Stomach (tissue), 9 donors: ENCODE results near the gene CTDP1. TPM values are rescaled to one million over a fixed set of nuclear protein-coding genes. Genes with fewer than 3 reads are reported as not detected.
"Not testable (repeated sequence)": the region's sequence is repeated elsewhere in the genome, so short reads cannot be mapped to it uniquely, and the experiment has no call there.

Experiments used
- DNase-seq, 2 donors: peaks; one replicate each; pipeline versions ENCODE4 v3.0.0 to v3.0.0-alpha.2; 2013 to 2019
- H3K27ac ChIP-seq, 5 donors: fragments of 200-600 bp in 4 of 5; sonication (generic) in 4 of 5; one replicate each; pipeline ENCODE4 v1.5.1; 2013 to 2019; ENCODE audit warnings: mild to moderate bottlenecking in 1 of 5, moderate library complexity in 1 of 5
- H3K27me3 ChIP-seq, 3 donors: fragments of 200-600 bp; sonication (generic); one replicate each; pipeline ENCODE4 v1.5.1; 2017 to 2019; ENCODE audit warnings: mixed run types in 1 of 3
- H3K36me3 ChIP-seq, 4 donors: fragments of 200-600 bp; sonication (generic); 1 replicate in 3 of 4; 2 replicates in 1 of 4; pipeline ENCODE4 v1.5.1; 2016 to 2019
- H3K4me1 ChIP-seq, 4 donors: fragments of 200-600 bp; sonication (generic); one replicate each; pipeline ENCODE4 v1.5.1; 2016 to 2019
- H3K4me3 ChIP-seq, 4 donors: fragments of 200-600 bp; sonication (generic) in 3 of 4; one replicate each; pipeline ENCODE4 v1.5.1; 2016 to 2019; ENCODE audit warnings: mild to moderate bottlenecking in 1 of 4
- H3K9me3 ChIP-seq, 4 donors: fragments of 200-600 bp; sonication (generic); one replicate each; pipeline ENCODE4 v1.5.1; 2016 to 2019
- CTCF ChIP-seq, 7 experiments: fragments of 450-650 bp in 4 of 7; fragments of 200-600 bp in 3 of 7; sonication (generic) in 3 of 7; IDR thresholded peaks; one replicate each; pipeline ENCODE4 v1.5.1; 2016 to 2019; ENCODE audit warnings: antibody characterized with exemption in 7 of 7, control low read depth in 2 of 7, mild to moderate bottlenecking in 1 of 7
- EP300 ChIP-seq: sonication (generic); formaldehyde crosslinking; IDR thresholded peaks from one replicate; pipeline ENCODE4 v1.6.1; 2017; ENCODE audit warnings: antibody characterized with exemption
- POLR2A ChIP-seq, 4 donors: fragments of 450-650 bp; IDR thresholded peaks; one replicate each; pipeline ENCODE4 v1.6.1; 2016; ENCODE audit warnings: antibody characterized with exemption in 4 of 4, control low read depth in 2 of 4, mild to moderate bottlenecking in 1 of 4, moderate library complexity in 1 of 4
- POLR2AphosphoS5 ChIP-seq, 3 donors: sonication (generic); formaldehyde crosslinking; IDR thresholded peaks; one replicate each; pipeline ENCODE4 v1.6.1; 2016; ENCODE audit warnings: antibody characterized with exemption in 3 of 3
- WGBS, 5 donors: extraction: QIAGEN DNeasy Blood & Tissue Kit in 3 of 5; methylation state at CpG; one replicate each; pipeline versions ENCODE4 v1.1.5 to v1.1.7; 2013 to 2018; 5-methylcytosine and 5-hydroxymethylcytosine counted together
- intact Hi-C: fragments of 100-400 bp; cut with DNase I; formaldehyde crosslinking; loops from one replicate; pipeline ENCODE4 v1.15.1; 2023; ENCODE audit warnings: low total_unique reads
- polyA plus RNA-seq, 3 donors: library from polyadenylated mRNA; stranded (reverse); fragments of 200-250 nt; gene quantifications; one replicate each; pipeline ENCODE4 v1.2.3, GENCODE V29; 2013
- total RNA-seq, 5 donors: library from RNA; depleted of rRNA; stranded (reverse); fragments of >200 nt; gene quantifications; one replicate each; pipeline versions ENCODE4 v1.1.0 to v1.2.3, GENCODE V29; 2014 to 2016
- donor health status: healthy with polysubstance abuse.
- donor health status: Bipolar disorder and iron deficiency.
- donor health status: healthy.

Gene CTDP1
- total and polyA plus RNA-seq, 8 donors: 7.6 to 50.7 (median 16.8) TPM

- Histone ChIP-seq H3K4me3 (no peak overlapping the region), H3K27ac (no peak overlapping the region), H3K9me3 (peaks cover 0 to 6% (median 0%) of the 10 kb centered on the region in 4 donors), H3K4me1 (no peaks in the 10 kb centered on the region), H3K36me3 (peaks cover 38 to 76% (median 71%) of the 10 kb centered on the region in 4 donors), H3K27me3 (no peaks in the 10 kb centered on the region)
- intact Hi-C loops: no loop called here
- 65 to 80% (median 72%) methylated on average over 13 of the region's 13 CpGs for WGBS, 5 donors
- no peak for TF ChIP-seq EP300
- no peak for TF ChIP-seq POLR2AphosphoS5 (IDR thresholded peaks at IDR 0.05)
- TF ChIP-seq CTCF (IDR thresholded peaks at IDR 0.05): no peak
- DNase-seq: peak; percentile 24 to 83
These were observed 71.5 kb downstream of the CTDP1 start for GRCh38 chr18:79750980-79751571.

- H3K27ac ChIP-seq: not testable (repeated sequence)
These were observed 72.4 kb downstream of the CTDP1 start for GRCh38 chr18:79751918-79752578.

GRCh38 chr18:79752946-79753345, 73.3 kb downstream of the CTDP1 start:
- H3K27ac ChIP-seq, DNase-seq, H3K4me3 ChIP-seq, H3K27me3 ChIP-seq, H3K4me1 ChIP-seq, intact Hi-C loops: not testable (repeated sequence)
- H3K36me3 ChIP-seq: peaks cover 32 to 64% (median 56%) of the 10 kb centered on the region in 4 donors
- WGBS, 5 donors: 84 to 98% (median 93%) methylated on average over 4 to 7 of the region's 8 CpGs; no CpG with 5 or more reads in 1 of the 5 donors
- H3K9me3 ChIP-seq: peaks cover 0 to 18% (median 0%) of the 10 kb centered on the region in 4 donors

More at GRCh38 chr18:79751918-79752578, 72.4 kb downstream of the CTDP1 start:
- intact Hi-C loops, H3K4me3 ChIP-seq, H3K4me1 ChIP-seq, DNase-seq, H3K27me3 ChIP-seq: not testable (repeated sequence)
- H3K36me3 ChIP-seq: peaks cover 34 to 72% (median 65%) of the 10 kb centered on the region in 4 donors
- WGBS, 5 donors: 81 to 95% (median 94%) methylated on average over 5 to 18 of the region's 20 CpGs
- peaks cover 0 to 12% (median 0%) of the 10 kb centered on the region in 4 donors for H3K9me3 ChIP-seq

- WGBS, 5 donors: 91 to 97% (median 95%) methylated on average over 20 to 27 of the region's 27 CpGs
- H3K9me3 ChIP-seq: peaks cover 0 to 18% (median 0%) of the 10 kb centered on the region in 4 donors
- no peak overlapping the region for H3K4me3 ChIP-seq
- H3K4me1 ChIP-seq: no peaks in the 10 kb centered on the region
- no peak overlapping the region for H3K27ac ChIP-seq
- TF ChIP-seq EP300 (no peak), POLR2AphosphoS5 (IDR thresholded peaks at IDR 0.05) (no peak), CTCF (IDR thresholded peaks at IDR 0.05) (no peak), POLR2A (IDR thresholded peaks at IDR 0.05) (no peak)
- DNase-seq: no peak
- intact Hi-C loops: no loop called here
- H3K27me3 ChIP-seq: no peaks in the 10 kb centered on the region
- peaks cover 32 to 59% (median 51%) of the 10 kb centered on the region in 4 donors for H3K36me3 ChIP-seq
These were observed 73.8 kb downstream of the CTDP1 start for GRCh38 chr18:79753391-79753851.

- TF ChIP-seq CTCF (IDR thresholded peaks at IDR 0.05) (no peak), POLR2AphosphoS5 (IDR thresholded peaks at IDR 0.05) (no peak), POLR2A (IDR thresholded peaks at IDR 0.05) (no peak), EP300 (no peak)
- no peaks in the 10 kb centered on the region for H3K27me3 ChIP-seq
- no peak for DNase-seq
- H3K36me3 ChIP-seq: peaks cover 32 to 52% (median 46%) of the 10 kb centered on the region in 4 donors
- H3K4me1 ChIP-seq: no peaks in the 10 kb centered on the region
- 95 to 97% (median 97%) methylated on average over 35 of the region's 35 CpGs for WGBS, 5 donors
- intact Hi-C loops: no loop called here
- H3K27ac ChIP-seq: no peak overlapping the region
- H3K4me3 ChIP-seq: no peak overlapping the region
- peaks cover 0 to 18% (median 3%) of the 10 kb centered on the region in 4 donors for H3K9me3 ChIP-seq
These were observed 74.6 kb downstream of the CTDP1 start for GRCh38 chr18:79754022-79754761.
